T-helper 1 cell treated with Interleukin-12 subunit alpha and Interleukin-12 subunit beta and Interleukin-4 antibody, amounts not matched to agents 30 ng/mL and 1 ng/mL, for 36 hours (primary cell): ENCODE results near the gene GPR137. TPM values are rescaled to one million over a fixed set of nuclear protein-coding genes. Genes with fewer than 3 reads are reported as not detected.
"Not testable (repeated sequence)": the region's sequence is repeated elsewhere in the genome, so short reads cannot be mapped to it uniquely, and the experiment has no call there.

Source experiments
- intact Hi-C: fragments of 100-400 bp; cut with micrococcal nuclease; formaldehyde crosslinking; loops from one replicate; pipeline ENCODE4 v1.15.1; 2024
- total RNA-seq: library from RNA; stranded (reverse); gene quantifications from 2 replicates; pipeline ENCODE4 v1.2.3, GENCODE V29; 2022

Gene GPR137
- total RNA-seq, 1 donor from 2014 or later = 49.4 TPM

- intact Hi-C loops = loop anchor here (1.0 to 5.0 kb wide), 8 partner anchors 12 to 1950 kb away; partner anchors contain the start of genes ESRRA, GPR137, OTUB1 and RAB1B
These were observed 31.8 kb downstream of the GPR137 start, which contains the start of gene TRMT112 for GRCh38 chr11:64317325-64317960. Gene TRMT112, minus strand, starts transcription at chr11:64317559. Its CDS starts 33 bp downstream, at chr11:64317526.

GRCh38 chr11:64317961-64318765, 32.5 kb downstream of the GPR137 start, which contains the start of gene PRDX5:
Gene PRDX5, plus strand, starts transcription at chr11:64318121. Its CDS starts 95 bp downstream, at chr11:64318216.
- intact Hi-C loops = loop anchor here (1.0 to 5.0 kb wide), 12 partner anchors 13 to 1949 kb away; partner anchors contain the start of genes CCDC88B, ESRRA, FKBP2 and GPR137

GRCh38 chr11:64318766-64319761, 33.4 kb downstream of the GPR137 start:
- intact Hi-C loops = loop anchor here (1.0 to 5.0 kb wide), 5 partner anchors 12 to 1948 kb away; partner anchors contain the start of genes CCDC88B, FKBP2, RAB1B and RPS6KA4

GRCh38 chr11:64320556-64320955, 34.9 kb downstream of the GPR137 start:
- intact Hi-C loops = no loop called here

- intact Hi-C loops = no loop called here
These were observed 35.4 kb downstream of the GPR137 start for GRCh38 chr11:64321026-64321425.

- intact Hi-C loops = no loop called here
These were observed 35.9 kb downstream of the GPR137 start for GRCh38 chr11:64321533-64321932.

GRCh38 chr11:64322925-64323260, 37.2 kb downstream of the GPR137 start:
- intact Hi-C loops = no loop called here

GRCh38 chr11:64323373-64323772, 37.7 kb downstream of the GPR137 start:
- intact Hi-C loops = no loop called here

- intact Hi-C loops = not testable (repeated sequence)
These were observed 38.3 kb downstream of the GPR137 start for GRCh38 chr11:64323984-64324383.

- intact Hi-C loops = no loop called here
These were observed 39.2 kb downstream of the GPR137 start for GRCh38 chr11:64324692-64325469.

- intact Hi-C loops = no loop called here
These were observed 41.7 kb downstream of the GPR137 start for GRCh38 chr11:64327375-64327774.

- intact Hi-C loops = no loop called here
These were observed 42.3 kb downstream of the GPR137 start for GRCh38 chr11:64327993-64328392.

GRCh38 chr11:64330888-64331287, 45.2 kb downstream of the GPR137 start:
- intact Hi-C loops = loop anchor here (1.0 kb wide), 1 partner anchor 13 kb away; the partner anchor contains the start of gene PRDX5

GRCh38 chr11:64331569-64332371, 46.1 kb downstream of the GPR137 start:
- intact Hi-C loops = loop anchor here (1.0 kb wide), 1 partner anchor 13 kb away; the partner anchor contains the start of gene PRDX5

GRCh38 chr11:64333556-64333955, 47.9 kb downstream of the GPR137 start:
- intact Hi-C loops = no loop called here

GRCh38 chr11:64334764-64335735, 49.4 kb downstream of the GPR137 start:
- intact Hi-C loops = no loop called here

- intact Hi-C loops = no loop called here
These were observed 52.0 kb downstream of the GPR137 start for GRCh38 chr11:64337538-64338249.
